HG02973 (cell line): ENCODE results near the gene SENP1.

ENCODE experiments used
- ATAC-seq: cut with Tn5 transposase; IDR thresholded peaks from one replicate; pipeline ENCODE4 v1.9.1; 2021; ENCODE audit warnings: moderate library complexity; ENCODE audit not compliant: unreplicated experiment

SENP1 gene

DNA sequence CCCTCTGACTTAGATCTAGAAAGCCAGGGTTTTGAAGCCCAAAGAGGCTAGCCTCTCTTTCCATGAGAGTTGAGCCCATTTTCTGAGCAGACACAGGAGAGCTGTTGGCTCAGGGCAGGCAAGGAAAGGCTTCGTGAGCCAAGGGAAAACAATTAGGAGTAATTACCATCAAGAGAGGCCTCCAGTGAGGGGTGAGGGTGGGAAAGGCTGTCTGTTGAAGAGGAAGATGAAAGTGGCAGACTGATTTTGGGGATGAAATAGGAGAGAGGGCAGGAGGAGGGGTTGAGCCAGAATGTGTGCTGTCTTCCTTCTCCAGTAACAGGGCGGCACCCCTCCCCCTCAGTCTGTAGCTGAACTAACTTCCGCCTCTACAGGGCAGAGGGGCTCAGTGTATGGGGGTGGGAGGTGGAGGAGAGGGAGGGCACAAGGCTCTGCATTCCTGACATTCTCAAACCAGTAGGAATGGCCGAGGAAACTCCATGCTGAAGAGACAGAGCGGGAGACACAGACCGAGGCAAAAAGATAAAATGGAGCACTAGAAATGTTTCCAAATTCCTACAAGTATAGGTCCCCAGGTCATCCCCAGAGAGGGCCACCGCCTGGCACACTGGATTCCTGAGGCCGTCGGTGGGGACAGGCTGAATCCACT is 68.5 kb downstream of the SENP1 start:
- ATAC-seq, result no peak

DNA sequence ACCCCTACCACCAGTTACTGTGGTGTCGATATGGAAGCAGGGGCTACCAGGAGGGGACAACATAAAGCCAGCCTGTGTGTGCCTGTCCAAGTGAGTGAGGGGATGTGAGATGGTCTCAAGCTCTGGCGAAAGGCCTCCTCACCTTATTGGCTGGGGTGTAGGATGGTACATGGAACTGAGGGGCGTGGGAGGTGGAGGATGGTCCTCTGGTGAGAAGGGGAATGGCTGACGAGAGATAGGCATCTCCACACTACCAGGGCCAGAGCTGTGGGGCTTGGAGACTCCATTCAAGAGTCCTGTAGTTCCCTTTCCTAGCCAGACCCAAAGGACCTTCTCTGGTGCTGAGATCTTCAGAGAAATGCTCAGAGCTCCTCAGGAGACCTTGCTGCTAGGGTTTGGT is 69.1 kb downstream of the SENP1 start:
- ATAC-seq, result no peak

DNA sequence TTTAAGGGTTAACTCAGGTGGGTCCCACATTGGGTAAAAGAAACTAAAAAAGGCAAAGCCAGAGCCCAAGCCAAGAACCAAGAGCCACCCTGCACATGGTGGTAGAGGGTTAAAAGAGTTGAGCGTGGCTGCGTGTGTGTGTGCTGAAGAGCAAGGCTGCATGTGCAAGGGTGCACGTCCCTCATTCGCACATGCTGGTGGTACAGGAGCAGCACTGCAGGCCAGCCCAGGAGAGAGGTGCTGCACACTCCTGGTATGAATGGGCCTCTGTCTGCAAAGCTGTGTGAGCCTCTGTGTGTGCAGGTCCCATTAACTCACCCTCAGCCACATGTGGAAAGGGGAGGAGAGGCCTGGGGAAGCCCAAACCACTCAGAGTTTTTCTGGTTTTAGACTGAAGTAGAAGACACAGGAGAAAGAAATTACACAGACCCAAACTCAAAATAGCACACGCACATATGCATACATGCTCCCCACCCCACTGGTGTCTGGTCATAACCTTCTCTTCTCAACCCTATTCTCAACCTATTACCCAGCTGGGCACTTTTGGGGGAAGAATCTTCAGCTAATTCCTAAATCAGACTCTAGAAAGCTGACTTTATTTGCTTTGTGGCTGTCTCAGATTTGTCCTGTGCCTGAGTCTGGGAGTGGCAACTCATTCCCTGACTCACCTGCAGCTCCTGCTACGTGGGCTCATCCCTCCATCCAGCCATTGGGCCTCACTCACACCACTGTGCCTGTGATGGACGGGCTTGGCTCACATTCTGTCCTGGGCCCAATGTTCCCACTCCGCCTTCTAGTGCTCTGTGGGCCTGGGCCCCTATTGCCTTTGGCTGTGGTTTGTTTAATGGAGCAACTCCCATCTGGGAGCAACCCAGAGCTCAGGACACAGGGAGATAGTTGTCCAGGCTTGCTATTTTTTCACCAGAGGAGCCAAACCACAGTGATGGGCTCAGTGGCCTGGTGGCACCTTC is 70.8 kb downstream of the SENP1 start:
- ATAC-seq, result no peak

DNA sequence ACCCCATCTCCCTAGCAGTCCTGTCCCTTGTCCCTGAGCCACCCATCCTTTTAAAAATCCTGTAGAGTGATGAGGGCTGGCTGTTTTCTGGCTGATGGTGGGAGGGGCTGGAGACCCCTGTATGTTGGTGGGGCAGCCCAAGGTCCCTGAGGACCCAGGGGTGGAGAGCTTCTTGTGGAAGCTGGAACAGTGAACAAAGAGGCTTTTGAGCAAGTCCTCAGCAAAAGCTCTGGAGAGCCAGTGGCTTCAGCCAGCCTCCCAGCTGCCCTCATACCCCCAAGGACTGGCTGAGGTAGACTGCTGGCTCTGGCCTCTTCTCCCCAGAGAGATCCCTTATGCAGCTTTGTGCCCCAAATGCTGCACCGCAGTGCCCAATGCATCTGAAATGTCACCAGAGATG is 72.4 kb downstream of the SENP1 start:
- ATAC-seq, result no peak

DNA sequence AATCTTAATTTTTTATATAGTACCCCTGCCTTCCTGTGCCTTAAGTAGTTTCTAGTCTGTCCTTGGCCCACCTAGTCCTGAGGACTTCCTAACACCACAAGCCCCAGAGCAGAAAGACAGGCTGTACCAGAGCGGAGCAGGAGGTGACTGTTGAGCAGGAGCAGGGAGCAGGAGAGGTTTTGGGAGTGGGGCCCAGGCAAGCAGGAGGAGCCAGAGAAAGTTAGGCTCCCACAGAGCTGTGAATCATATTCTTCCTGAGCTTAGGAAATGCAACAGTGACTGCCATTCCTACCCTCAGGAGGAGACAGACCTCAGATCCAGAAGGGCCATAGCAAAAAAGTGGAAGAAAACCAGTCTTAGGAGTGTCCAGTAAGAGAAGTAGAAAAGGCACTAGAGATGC is 73.3 kb downstream of the SENP1 start:
- no peak for ATAC-seq

DNA sequence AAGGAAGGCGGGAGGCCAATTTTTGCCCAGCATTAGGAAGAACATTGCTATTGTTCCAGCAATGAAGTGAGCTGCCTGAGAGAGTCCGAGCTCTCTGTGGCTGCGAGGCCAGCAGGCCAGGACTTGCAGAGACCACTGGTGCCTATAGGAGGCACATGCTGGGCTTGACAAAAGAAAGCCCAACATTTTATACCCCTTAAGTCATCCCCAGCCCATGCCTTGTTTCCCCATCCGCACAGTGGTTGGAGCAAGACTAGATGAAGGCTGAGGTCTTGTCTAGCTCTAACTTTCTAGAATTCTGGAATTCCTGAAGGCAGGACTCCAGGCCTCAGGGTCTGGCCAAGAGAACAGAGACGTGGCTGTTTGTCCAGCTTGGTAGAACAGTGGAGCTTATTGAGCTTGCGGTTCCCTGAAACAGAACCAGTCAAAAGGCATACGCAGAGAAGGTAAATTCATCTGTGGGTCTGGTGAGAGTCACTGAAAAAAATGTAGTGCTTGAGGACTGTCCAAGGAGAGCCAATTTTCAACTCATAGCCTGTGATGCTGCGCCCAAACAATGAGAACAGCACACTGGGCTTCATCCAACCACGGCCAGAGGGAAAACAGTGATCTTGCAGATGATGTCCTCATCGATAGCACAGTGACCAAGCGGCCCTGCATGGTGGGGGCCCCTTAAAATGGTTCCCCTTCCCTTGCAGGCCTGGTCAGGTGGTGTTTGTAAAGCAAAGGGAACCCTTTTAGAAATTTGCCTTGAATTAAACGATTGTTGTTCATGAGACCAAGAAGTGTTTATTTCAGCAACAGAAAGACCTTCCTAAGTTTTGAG is 74.5 kb downstream of the SENP1 start:
- no peak for ATAC-seq

DNA sequence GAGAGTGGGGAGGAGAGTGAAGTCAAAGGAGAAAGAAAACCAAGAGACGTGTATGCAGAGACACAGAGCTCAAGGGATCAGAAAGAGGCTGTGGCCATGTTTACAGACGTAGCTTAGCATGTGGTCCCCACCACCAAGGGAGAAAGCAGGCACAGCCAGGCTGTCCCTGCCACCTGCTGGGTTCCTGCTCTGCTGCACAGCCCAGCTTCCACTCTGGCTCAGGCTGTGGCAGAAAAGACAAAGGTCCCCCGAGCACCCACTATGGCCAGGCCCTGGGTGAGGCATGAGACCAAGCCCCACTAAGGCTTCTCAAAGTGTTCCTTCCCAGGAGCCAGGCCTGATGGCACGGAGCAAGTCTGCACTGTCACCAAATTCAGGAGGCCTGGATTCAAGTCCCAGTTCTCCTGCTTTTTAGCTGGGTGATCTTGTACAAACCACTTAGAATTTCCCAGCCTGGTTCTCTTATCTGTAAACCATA is 75.7 kb downstream of the SENP1 start:
- ATAC-seq, result no peak

DNA sequence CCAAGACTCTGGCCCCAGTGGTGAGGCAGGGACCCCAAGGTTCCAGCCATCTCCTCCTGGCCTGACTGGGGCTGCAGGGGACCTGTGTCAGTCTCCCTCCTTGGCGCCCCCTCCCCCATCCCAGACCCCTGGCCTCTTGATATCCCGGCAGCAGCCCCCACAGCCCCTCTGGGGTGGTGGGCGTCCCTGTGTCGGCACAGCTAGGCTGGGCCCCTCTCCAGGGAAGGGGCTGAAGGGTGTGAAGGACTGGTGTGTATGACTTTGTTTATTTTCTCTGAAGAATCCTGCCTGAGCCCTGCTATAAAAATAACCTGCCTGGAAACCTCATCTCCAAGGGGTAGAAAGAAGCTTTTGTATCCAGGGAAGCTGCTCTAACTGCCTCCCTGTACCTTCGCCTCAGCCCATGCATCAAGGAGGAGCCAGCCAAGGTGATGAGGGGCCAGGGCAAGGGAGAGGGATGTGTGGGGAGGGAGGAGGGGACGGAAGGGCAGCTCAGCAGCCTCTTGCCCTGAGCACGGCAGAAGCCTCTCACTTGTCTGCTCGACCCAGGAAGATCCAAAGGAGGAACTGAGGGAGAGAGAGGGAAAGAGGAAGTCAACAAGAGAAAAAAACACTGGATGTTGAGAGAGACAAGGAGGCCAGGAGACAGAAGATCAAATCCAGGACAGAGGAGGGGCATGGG is 76.2 kb downstream of the SENP1 start:
- ATAC-seq, result no peak

DNA sequence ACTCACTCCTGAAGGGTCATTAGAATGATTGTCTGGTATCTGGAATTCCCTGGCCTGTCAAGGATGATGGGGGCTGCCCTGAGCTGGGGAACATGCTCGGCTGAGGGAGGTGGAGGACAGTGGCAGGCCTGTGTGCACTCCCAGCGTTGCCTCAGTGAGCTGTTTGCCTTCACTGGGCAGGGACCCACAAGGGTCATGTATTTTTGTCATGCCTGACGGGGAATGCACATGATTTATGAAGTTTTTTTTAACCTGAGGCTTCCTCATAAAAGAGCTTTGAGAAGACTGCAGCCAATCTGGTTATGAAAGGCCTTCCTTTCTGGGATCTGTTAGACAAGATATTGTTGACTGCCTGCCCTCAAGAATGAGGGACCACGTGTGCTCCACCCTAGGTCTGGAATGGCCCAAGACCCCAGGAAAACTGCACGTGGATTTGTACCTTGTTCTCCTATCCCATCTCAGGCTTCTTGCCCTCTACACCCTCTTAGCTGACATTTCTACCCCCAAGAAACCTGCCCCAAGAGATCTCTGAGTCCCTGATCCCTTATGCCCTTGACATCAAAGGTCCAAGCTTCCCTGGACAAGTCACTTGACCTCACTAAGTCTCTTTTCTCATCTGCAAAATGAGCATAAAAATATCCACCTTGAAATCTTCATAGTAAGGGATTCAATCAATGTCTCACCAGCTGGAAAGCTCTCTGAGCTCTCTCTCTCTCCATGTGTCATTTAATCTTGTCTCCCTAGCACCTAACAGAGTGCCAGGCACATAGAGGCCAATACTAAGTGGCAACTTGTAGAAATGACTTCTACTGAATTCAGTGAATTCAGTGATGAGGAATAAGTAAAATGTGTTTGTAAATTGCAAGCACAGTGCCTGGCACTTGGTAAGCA is 77.1 kb downstream of the SENP1 start:
- no peak for ATAC-seq

DNA sequence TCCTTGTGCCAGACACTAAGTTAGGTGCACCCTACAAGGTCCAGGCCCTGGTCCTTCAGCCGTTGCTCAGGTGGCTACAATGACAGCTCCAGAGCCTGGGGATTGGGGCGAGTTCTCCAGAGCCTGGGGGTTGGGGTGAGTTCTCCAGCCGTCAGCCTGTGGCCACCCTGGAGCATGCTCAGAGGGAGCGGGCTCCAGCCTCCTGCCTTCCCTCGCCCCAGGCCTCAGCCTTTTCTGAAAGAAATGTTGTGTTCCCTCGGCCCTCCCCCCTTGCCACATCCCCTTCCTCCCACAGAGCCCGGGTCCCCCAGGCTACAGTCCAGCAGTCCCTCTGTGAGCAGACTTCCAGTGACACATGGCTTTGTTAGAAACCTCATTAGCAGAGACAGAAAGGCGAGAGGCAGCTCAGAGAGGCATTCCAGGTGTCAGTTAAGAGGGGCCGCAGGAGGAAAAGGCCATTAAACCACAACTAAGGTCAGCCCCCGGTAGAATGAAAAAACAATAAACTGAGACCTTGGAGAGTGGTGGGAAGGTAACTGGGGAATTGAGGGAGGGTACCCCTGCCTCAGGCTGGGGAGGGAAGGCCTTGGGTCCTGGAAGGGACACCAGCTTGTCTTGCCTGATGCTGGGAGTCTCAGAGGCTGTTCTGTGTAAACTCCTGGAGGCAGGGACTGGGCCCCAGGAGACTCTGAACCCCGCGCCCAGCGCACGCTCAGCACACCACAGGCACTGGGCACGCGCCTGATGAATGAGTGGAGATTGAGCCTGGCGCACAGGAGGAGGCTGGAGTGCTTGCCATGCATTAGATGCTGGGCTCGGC is 78.5 kb downstream of the SENP1 start:
- no peak for ATAC-seq

DNA sequence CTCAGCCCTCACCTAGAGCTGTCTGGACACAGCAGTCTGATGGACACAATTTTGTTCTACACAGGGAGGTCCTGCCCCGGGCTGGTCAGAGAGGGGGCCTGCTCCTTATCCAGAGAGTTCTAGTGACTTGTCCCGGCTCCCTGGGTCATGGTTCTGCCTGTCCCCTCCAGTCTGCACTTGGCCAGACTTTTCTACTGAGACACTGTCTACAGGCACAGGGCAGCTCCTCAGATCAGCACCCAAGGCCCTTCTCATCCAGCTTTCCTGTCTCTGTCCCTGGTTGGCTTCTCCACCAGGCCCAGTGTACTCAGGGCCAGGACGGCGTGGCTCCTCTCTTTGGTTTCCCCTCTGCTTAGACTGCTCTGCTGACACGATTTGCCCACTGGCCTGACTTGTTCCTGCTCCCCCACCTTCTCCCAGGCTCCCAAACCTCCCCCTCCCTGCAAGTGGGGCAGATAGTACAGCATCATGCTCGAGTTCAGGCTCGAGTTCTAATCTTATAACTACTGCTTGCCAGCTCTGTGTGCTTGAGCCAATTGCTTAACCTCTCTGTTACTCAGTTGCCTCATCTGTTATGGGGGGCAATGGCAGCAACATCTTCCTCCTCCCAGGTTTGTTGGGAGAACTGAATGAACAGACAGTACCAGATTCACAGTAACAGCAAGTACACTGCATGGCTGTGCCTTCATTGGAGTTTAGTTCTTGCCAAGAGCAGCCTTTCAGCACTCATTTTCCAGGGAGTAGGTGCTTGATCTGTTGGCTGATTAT is 79.6 kb downstream of the SENP1 start:
- no peak for ATAC-seq

DNA sequence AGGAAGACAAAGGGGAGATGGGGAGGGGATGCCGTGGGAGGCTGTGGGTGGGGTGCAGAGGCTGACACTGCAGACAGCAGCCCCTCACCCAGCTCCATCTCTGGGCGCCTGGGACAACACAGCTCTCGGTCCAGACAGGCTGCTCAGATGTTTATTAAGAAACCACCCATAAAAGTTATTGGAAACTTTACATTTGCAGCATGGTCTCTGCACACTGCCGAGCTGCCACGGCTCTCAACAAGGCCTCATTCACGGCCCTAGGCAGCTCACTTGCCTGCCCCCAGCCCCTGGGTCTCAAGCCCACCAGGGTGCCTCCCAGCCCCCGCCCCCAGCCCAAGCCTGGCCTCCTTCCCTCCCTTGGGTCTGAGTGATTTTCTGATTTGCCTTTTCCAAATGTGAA is 80.6 kb downstream of the SENP1 start:
- ATAC-seq, result no peak

DNA sequence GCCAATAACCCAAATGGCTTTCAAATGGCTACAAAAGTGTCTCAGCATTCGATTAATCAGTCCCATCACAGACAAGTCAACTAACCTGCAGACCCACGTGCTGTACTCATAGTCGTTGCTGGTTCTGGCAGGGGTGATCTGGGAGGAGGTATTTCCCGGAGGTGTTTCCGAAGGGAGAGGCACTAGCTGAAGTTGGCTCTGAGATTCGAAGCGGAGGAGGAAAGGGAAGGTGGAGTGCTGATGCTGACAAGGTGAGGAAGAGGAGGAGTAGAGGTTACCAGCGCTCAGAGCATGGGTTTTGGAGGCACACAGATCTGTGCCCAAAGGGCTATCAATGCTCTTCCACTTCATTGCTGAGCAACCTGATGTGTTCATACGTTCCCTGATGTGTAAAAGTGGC is 81.1 kb downstream of the SENP1 start:
- ATAC-seq, result no peak

DNA sequence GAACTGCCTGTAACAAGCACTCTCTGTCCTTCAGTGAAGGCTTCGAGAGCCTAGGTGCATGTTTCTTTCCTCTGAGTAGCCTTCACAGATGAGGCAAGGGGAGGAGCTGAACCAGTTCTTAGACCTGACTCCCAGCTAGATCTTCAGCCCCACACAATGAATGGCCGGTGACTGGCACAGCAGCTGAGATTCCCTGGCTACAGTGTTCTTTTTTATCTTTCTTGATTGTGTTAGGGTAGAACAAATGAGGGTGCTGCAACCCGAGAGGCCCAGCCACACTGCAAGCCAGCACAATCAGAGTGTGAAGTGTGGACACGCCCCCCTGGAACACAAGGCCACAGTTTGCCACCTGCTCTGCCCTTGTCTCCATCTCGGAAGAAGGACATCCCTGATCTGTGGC is 82.5 kb downstream of the SENP1 start:
- no peak for ATAC-seq

DNA sequence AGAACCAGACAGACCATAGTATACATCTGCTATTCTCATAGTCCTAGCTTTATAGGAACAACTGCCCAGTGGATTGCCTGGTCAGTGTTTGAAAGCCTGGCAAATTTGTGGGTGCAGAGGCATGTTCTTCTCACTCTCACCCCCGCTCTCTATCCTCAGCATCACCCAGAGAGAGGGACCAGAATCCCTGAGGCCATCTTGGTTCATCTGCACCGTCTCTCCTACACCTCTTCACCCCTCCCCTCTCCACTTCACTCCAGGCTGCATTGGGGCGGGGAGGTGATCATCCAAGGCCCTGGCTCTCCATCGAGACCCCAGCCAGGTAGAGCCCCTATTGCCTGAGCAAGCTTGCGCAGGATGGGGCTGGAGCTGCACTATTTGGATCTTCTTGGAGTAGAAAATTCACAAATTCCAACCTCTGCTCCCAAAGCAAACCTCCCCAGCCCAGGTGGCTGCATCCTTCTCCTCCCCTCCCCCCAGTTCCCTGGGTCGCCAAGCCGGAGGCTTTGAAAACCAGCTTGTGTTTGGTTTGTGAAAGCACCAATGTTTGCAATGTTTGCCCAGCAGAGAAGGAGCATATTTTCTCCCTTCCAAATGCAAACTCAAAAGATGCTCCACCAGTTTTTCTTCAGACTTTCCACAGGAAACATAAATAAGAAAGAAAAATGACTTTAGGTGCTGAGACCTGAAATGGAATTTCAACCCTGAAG is 83.0 kb downstream of the SENP1 start:
- ATAC-seq, result no peak

DNA sequence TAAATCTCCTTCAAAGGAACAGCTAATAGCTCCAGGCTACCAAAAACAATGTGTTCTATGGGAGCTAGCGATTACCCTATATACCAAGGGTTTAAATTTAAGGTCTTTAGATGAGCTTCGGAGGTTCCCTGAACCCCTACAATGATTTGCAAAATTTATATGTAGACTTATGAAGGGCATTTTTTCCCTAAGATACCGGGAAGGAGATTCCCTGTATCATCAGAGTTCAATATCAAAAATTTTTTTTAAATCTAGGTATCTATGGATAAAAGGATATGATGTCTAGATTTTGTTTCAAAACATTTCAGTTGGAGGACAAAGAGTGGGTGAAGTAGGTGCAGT is 83.7 kb downstream of the SENP1 start:
- ATAC-seq, result no peak

DNA sequence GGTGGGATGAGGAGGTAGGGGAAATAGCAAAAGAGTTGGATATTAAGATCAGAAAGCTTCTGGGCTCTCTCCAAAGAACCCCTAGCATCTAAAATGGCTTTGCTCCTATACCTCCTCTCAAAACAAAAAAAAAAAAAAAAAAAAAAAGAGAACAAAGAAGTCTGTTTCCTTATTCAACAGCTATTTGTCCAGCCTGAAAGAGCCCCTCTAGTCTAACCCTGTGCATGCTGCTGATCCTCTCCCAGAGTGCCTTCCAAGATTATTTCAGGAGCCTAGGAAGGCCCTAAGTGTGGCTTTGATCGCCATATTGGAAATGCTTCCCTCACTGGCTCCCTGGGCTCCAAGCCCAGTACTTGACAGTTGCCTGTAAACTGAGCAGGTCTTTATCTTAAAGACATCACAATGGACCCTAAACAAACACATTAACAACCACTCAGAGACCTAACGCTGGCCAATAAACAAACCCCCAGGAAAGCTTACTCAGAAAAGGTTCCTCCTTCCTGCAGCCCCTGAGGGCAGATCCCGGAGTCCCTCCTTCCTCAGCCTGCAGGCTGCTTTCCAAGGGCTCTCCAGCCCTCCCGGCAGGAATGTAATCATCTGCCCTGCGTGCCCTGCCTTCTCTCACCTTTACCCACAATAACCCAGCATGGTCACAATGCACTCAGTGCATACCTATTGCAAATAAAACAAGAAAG is 84.2 kb downstream of the SENP1 start:
- no peak for ATAC-seq
